H9 (cell line): Measurements from ENCODE around the gene SUPT7L. TPM values are rescaled to one million over a fixed set of nuclear protein-coding genes. Genes with fewer than 3 reads are reported as not detected.

ENCODE experiments used
- DNase-seq: peaks from one replicate; pipeline ENCODE4 v3.0.0-alpha.2; 2017
- H2AFZ ChIP-seq: one replicate; pipeline ENCODE4 v1.6.1; 2013; ENCODE audit warnings: mild to moderate bottlenecking, low read length, control low read depth, moderate library complexity
- H2AK5ac ChIP-seq: 2 replicates; pipeline ENCODE4 v1.6.1; 2013; ENCODE audit warnings: low read length, control low read depth, mixed read lengths; ENCODE audit not compliant: insufficient read length
- H2BK120ac ChIP-seq: one replicate; pipeline ENCODE4 v1.6.1; 2013; ENCODE audit warnings: low read depth, mild to moderate bottlenecking, low read length, control low read depth, inconsistent platforms; ENCODE audit not compliant: poor library complexity, severe bottlenecking
- H2BK12ac ChIP-seq: 2 replicates; pipeline ENCODE4 v1.6.1; 2013; ENCODE audit warnings: low read length, control low read depth, mixed read lengths, low read depth; ENCODE audit not compliant: insufficient read length
- H2BK15ac ChIP-seq: 2 replicates; pipeline ENCODE4 v1.6.1; 2013; ENCODE audit warnings: low read depth, low read length, control low read depth
- H2BK20ac ChIP-seq: one replicate; pipeline ENCODE4 v1.6.1; 2013; ENCODE audit warnings: low read depth, mild to moderate bottlenecking, low read length, control low read depth, inconsistent platforms; ENCODE audit not compliant: poor library complexity, severe bottlenecking
- H2BK5ac ChIP-seq: 2 replicates; pipeline ENCODE4 v1.6.1; 2013; ENCODE audit warnings: low read length, control low read depth, mixed read lengths; ENCODE audit not compliant: insufficient read length
- H3K14ac ChIP-seq: 2 replicates; pipeline ENCODE4 v1.6.1; 2013; ENCODE audit warnings: low read length, control low read depth; ENCODE audit not compliant: insufficient read depth
- H3K18ac ChIP-seq: 2 replicates; pipeline ENCODE4 v1.6.1; 2013; ENCODE audit warnings: low read depth, mild to moderate bottlenecking, mixed read lengths, low read length, control low read depth; ENCODE audit not compliant: insufficient read length
- H3K23ac ChIP-seq: 2 replicates; pipeline ENCODE4 v1.6.1; 2013; ENCODE audit warnings: low read length, control low read depth, mixed read lengths, low read depth; ENCODE audit not compliant: insufficient read length
- H3K23me2 ChIP-seq: 2 replicates; pipeline ENCODE4 v1.6.1; 2013; ENCODE audit warnings: low read depth, mild to moderate bottlenecking, mixed read lengths, low read length, control low read depth; ENCODE audit not compliant: insufficient read length, poor library complexity, severe bottlenecking
- H3K27ac ChIP-seq: 2 replicates; pipeline ENCODE4 v1.5.1; 2013; ENCODE audit warnings: low read length, control low read depth, mixed read lengths, low read depth; ENCODE audit not compliant: insufficient read length
- H3K27me3 ChIP-seq: 2 replicates; pipeline ENCODE4 v1.6.1; 2013; ENCODE audit warnings: low read length, control low read depth, inconsistent platforms; ENCODE audit not compliant: insufficient read depth
- H3K4ac ChIP-seq: 2 replicates; pipeline ENCODE4 v1.6.1; 2013; ENCODE audit warnings: low read depth, mild to moderate bottlenecking, control low read depth, inconsistent platforms, low read length, moderate library complexity
- H3K4me1 ChIP-seq: 2 replicates; pipeline ENCODE4 v1.6.1; 2013; ENCODE audit warnings: low read length, control low read depth, inconsistent platforms; ENCODE audit not compliant: insufficient read depth
- H3K4me2 ChIP-seq: 2 replicates; pipeline ENCODE4 v1.6.1; 2013; ENCODE audit warnings: low read length, control low read depth, mixed read lengths; ENCODE audit not compliant: insufficient read length, insufficient read depth
- H3K56ac ChIP-seq: 2 replicates; pipeline ENCODE4 v1.6.1; 2013; ENCODE audit warnings: low read depth, mild to moderate bottlenecking, mixed read lengths, low read length, control low read depth; ENCODE audit not compliant: insufficient read length
- H3K79me1 ChIP-seq: 2 replicates; pipeline ENCODE4 v1.6.1; 2013; ENCODE audit warnings: low read depth, mild to moderate bottlenecking, moderate library complexity, low read length, control low read depth, inconsistent platforms; ENCODE audit not compliant: insufficient read depth, poor library complexity, severe bottlenecking
- H3K79me2 ChIP-seq: 2 replicates; pipeline ENCODE4 v1.6.1; 2013; ENCODE audit warnings: low read length, control low read depth, inconsistent platforms; ENCODE audit not compliant: insufficient read depth
- H3K9ac ChIP-seq: 2 replicates; pipeline ENCODE4 v1.6.1; 2013; ENCODE audit warnings: low read length, control low read depth, mixed read lengths; ENCODE audit not compliant: insufficient read length; ENCODE audit errors: extremely low read depth
- H3K9me3 ChIP-seq: one replicate; pipeline ENCODE4 v1.6.1; 2013; ENCODE audit warnings: low read depth, low read length, inconsistent platforms; ENCODE audit not compliant: control insufficient read depth
- H3T11ph ChIP-seq: one replicate; pipeline ENCODE4 v1.6.1; 2013; ENCODE audit warnings: mild to moderate bottlenecking, low read length, control low read depth, inconsistent platforms
- H4K20me1 ChIP-seq: one replicate; pipeline ENCODE4 v1.6.1; 2013; ENCODE audit not compliant: control insufficient read depth, insufficient read length, insufficient read depth
- H4K5ac ChIP-seq: 2 replicates; pipeline ENCODE4 v1.6.1; 2013; ENCODE audit warnings: low read depth, mild to moderate bottlenecking, mixed read lengths, low read length, control low read depth; ENCODE audit not compliant: insufficient read length
- H4K8ac ChIP-seq: replicated peaks from 2 replicates; pipeline ENCODE4 v1.6.1; 2013; ENCODE audit warnings: low read length, control low read depth, mixed read lengths, low read depth; ENCODE audit not compliant: insufficient read length
- H4K91ac ChIP-seq: 2 replicates; pipeline ENCODE4 v1.6.1; 2013; ENCODE audit warnings: low read depth, mild to moderate bottlenecking, moderate library complexity, mixed read lengths, low read length, control low read depth; ENCODE audit not compliant: insufficient read length
- H3K27ac Mint-ChIP-seq, 3 experiments: 2 replicates in 2 of 3; 3 replicates in 1 of 3; pipeline ENCODE4 v1.8.0; 2020 to 2021; ENCODE audit warnings: mixed read lengths in 3 of 3, mild to moderate bottlenecking in 1 of 3, moderate library complexity in 1 of 3
- H3K27me3 Mint-ChIP-seq: 2 replicates; pipeline ENCODE4 v1.8.0; 2021; ENCODE audit warnings: low read depth, mild to moderate bottlenecking, moderate library complexity, mixed read lengths
- H3K36me3 Mint-ChIP-seq, 3 experiments: 2 replicates in 2 of 3; 3 replicates in 1 of 3; pipeline ENCODE4 v1.8.0; 2020 to 2021; ENCODE audit warnings: low read depth in 3 of 3, mixed read lengths in 3 of 3; ENCODE audit not compliant: insufficient read depth in 1 of 3
- H3K4me1 Mint-ChIP-seq, 2 experiments: 2 replicates each; pipeline ENCODE4 v1.8.0; 2020; ENCODE audit warnings: mixed read lengths in 2 of 2
- H3K4me3 Mint-ChIP-seq, 2 experiments: 2 replicates in 1 of 2; 3 replicates in 1 of 2; pipeline ENCODE4 v1.8.0; 2020 to 2021; ENCODE audit warnings: mild to moderate bottlenecking in 2 of 2, mixed read lengths in 2 of 2, moderate library complexity in 1 of 2
- H3K9me3 Mint-ChIP-seq, 2 experiments: 2 replicates in 1 of 2; 3 replicates in 1 of 2; pipeline ENCODE4 v1.8.0; 2020; ENCODE audit warnings: mild to moderate bottlenecking in 2 of 2, mixed read lengths in 2 of 2, moderate library complexity in 1 of 2
- WGBS: extraction: QIAGEN DNeasy Blood & Tissue Kit; methylation state at CpG from one replicate; pipeline ENCODE4 v1.1.7; 2013; ENCODE audit warnings: missing lambda C conversion rate, low lambda C conversion rate, mixed read lengths; ENCODE audit not compliant: insufficient read length; ENCODE audit errors: extremely low coverage; 5-methylcytosine and 5-hydroxymethylcytosine counted together
- long read RNA-seq: library from polyadenylated mRNA; unstranded; transcript quantifications from one replicate; pipeline ENCODE4 v2.0.0, GENCODE V29; 2020
- total RNA-seq: library from RNA; stranded (reverse); gene quantifications from 2 replicates; pipeline ENCODE4 v1.2.1, GENCODE V29; 2021
- TF ChIP-seq, protein P1 (sequence below): fragments of 200-600 bp; sonication (generic); conservative IDR thresholded peaks from 3 replicates; pipeline ENCODE4 v1.8.0; 2021; ENCODE audit warnings: antibody characterized with exemption, mild to moderate bottlenecking

SUPT7L gene, protein sequence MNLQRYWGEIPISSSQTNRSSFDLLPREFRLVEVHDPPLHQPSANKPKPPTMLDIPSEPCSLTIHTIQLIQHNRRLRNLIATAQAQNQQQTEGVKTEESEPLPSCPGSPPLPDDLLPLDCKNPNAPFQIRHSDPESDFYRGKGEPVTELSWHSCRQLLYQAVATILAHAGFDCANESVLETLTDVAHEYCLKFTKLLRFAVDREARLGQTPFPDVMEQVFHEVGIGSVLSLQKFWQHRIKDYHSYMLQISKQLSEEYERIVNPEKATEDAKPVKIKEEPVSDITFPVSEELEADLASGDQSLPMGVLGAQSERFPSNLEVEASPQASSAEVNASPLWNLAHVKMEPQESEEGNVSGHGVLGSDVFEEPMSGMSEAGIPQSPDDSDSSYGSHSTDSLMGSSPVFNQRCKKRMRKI
- 28.9 and 30.4 TPM in 2 replicates for total RNA-seq
- long read RNA-seq, full-length matches to known transcripts, result 165 of 246 reads
- long read RNA-seq, partial matches to known transcripts, result 21 of 246 reads
- long read RNA-seq, other reads (novel, unspliced or antisense), result 60 of 246 reads

DNA sequence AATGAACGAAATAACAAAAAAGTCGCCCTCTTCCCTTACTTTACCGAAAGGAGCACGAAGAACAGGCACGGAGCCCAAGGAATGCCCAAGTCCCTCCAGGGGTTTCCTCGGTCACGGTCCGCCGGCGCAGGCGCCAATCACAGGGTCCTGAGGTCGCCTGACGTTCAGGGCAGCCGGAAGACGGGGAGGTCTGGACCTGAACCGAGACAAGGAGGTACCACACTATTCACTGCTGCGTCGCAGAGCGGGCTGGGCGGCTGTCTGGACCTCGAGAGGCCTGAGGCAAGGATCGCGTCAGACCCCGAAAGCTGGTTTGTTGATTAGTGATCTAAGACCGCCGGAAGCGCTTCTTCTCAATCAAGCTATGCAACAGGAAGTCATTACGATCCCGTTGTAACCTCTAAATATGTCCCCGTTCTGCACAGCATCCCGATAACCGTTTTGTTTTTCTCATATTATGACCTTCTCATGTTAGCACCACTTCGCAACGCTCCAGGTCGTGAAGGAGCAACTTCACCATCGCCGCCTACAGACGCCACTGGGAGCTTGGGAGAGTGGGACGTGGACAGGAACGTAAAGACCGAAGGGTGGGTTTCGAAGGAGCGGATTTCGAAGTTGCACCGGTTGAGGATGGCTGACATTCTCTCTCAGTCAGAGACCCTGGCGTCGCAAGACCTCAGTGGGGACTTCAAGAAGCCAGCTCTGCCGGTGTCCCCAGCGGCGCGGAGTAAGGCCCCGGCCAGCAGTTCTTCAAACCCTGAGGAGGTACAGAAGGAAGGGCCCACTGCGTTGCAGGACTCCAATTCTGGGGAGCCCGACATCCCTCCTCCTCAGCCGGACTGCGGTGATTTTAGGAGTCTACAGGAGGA lies at the start of gene SUPT7L, which contains the start of gene SLC4A1AP:
SUPT7L (minus strand) TSS at position 330 of the 869 bp plus-strand sequence. CDS start 1,422 bp downstream, outside the sequence.
SLC4A1AP (plus strand) TSS at position 605 of the 869 bp plus-strand sequence; CDS start at position 631, 26 bp downstream.
- Histone ChIP-seq H3T11ph (no peak within 1 kb of the TSS), H4K5ac (peak within 1 kb of the TSS; percentile 75), H2AFZ (peak within 1 kb of the TSS; percentile 89), H3K4me1 (no peaks in the 10 kb centered on the region; the same call in 1 of the 2 replicates), H3K79me1 (peaks cover 8% of the 10 kb centered on the region), H3K18ac (peak within 1 kb of the TSS; percentile 78), H4K8ac (peak within 1 kb of the TSS; percentile 17), H4K20me1 (peaks cover 3% of the 10 kb centered on the region), H3K23ac (no peak within 1 kb of the TSS), H2AK5ac (no peak within 1 kb of the TSS), H3K9me3 (no peaks in the 10 kb centered on the region), H2BK20ac (no peak within 1 kb of the TSS), H2BK5ac (peak within 1 kb of the TSS; percentile 45), H3K14ac (peak within 1 kb of the TSS; percentile 66; the same call in 1 of the 2 replicates), H3K56ac (peak within 1 kb of the TSS; percentile 18), H3K27ac (peak within 1 kb of the TSS; percentile 44), H2BK12ac (no peak within 1 kb of the TSS), H4K91ac (no peak within 1 kb of the TSS), H3K9ac (peak within 1 kb of the TSS; percentile 78), H2BK120ac (no peak within 1 kb of the TSS), H3K23me2 (peaks cover 12% of the 10 kb centered on the region), H2BK15ac (no peak within 1 kb of the TSS), H3K4me2 (peak within 1 kb of the TSS; percentile 70), H3K4ac (no peak within 1 kb of the TSS), H3K79me2 (0 out of 2 replicates have a peak, but pooled peaks cover 2% of the 10 kb centered on the region), H3K27me3 (no peaks in the 10 kb centered on the region)
- no peaks in the 10 kb centered on the region for H3K27me3 Mint-ChIP-seq
- peak; percentile 81 for DNase-seq
- peaks cover 9 to 18% of the 10 kb centered on the region in 2 experiments for H3K4me1 Mint-ChIP-seq
- TF ChIP-seq, protein P1, sequence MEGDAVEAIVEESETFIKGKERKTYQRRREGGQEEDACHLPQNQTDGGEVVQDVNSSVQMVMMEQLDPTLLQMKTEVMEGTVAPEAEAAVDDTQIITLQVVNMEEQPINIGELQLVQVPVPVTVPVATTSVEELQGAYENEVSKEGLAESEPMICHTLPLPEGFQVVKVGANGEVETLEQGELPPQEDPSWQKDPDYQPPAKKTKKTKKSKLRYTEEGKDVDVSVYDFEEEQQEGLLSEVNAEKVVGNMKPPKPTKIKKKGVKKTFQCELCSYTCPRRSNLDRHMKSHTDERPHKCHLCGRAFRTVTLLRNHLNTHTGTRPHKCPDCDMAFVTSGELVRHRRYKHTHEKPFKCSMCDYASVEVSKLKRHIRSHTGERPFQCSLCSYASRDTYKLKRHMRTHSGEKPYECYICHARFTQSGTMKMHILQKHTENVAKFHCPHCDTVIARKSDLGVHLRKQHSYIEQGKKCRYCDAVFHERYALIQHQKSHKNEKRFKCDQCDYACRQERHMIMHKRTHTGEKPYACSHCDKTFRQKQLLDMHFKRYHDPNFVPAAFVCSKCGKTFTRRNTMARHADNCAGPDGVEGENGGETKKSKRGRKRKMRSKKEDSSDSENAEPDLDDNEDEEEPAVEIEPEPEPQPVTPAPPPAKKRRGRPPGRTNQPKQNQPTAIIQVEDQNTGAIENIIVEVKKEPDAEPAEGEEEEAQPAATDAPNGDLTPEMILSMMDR, result peak; percentile 14; the same call in 2 of the 3 replicates
- peak within 1 kb of the TSS; percentile 97 to 98 for H3K4me3 Mint-ChIP-seq
- no CpG with 5 or more reads among the region's 56 CpGs for WGBS
- peak within 1 kb of the TSS; percentile 98 to 100 (median 100) for H3K27ac Mint-ChIP-seq
- no peaks in the 10 kb centered on the region for H3K9me3 Mint-ChIP-seq
- peaks cover 22 to 52% (median 41%) of the 10 kb centered on the region in 3 experiments; a peak in 6 of 7 replicates for H3K36me3 Mint-ChIP-seq
